ENCODE measurements around the gene STX5. TPM values are rescaled to one million over a fixed set of nuclear protein-coding genes. Genes with fewer than 3 reads are reported as not detected.

Gene STX5
- total and polyA plus RNA-seq, 9 of the 15 experiments (the other 6 are each of a cell fraction or from before 2014, with no cell fraction given) = 2.8 to 28.6 (median 23.7) TPM

- TF ChIP-seq CTCFL (IDR thresholded peaks at IDR 0.05; ENCODE audit: borderline replicate concordance, insufficient read depth, low read depth, low read length, poor library complexity, severe bottlenecking) = no peak
- TF ChIP-seq L3MBTL2 (IDR thresholded peaks at IDR 0.05) = peak; percentile 98
- no peak for TF ChIP-seq ZNF174 (CRISPR knock-in tag; IDR thresholded peaks at IDR 0.05)
- TF ChIP-seq FOXA3 (CRISPR knock-in tag; conservative IDR thresholded peaks at IDR 0.05 in 1 of 2, IDR thresholded peaks at IDR 0.05 in 1 of 2) = 0 out of 4 replicates have a peak, but pooled peaks of 1 of the 2 experiments have one; percentile 17
- TF ChIP-seq POLR3G (IDR thresholded peaks at IDR 0.05; ENCODE audit: extremely low read depth, insufficient read length, insufficient replicate concordance) = no peak
- no peak for TF ChIP-seq NCOA6 (IDR thresholded peaks at IDR 0.05)
- TF ChIP-seq TFE3 (CRISPR knock-in tag; IDR thresholded peaks at IDR 0.05) = no peak
- TF ChIP-seq ILK (tag; IDR thresholded peaks at IDR 0.05; ENCODE audit: borderline replicate concordance, low read depth) = no peak
- peak; percentile 48 for TF ChIP-seq NEUROD1 (IDR thresholded peaks at IDR 0.05; ENCODE audit: borderline replicate concordance, low read depth, low read length, partially characterized antibody)
- no peak for TF ChIP-seq TGIF2 (CRISPR knock-in tag; IDR thresholded peaks at IDR 0.05)
- no peak for TF ChIP-seq ZKSCAN8 (CRISPR knock-in tag; IDR thresholded peaks at IDR 0.05)
- peak; percentile 77 for TF ChIP-seq NR2C2 (CRISPR knock-in tag; IDR thresholded peaks at IDR 0.05)
- peak; percentile 74 for TF ChIP-seq NR2C2 (tag; IDR thresholded peaks at IDR 0.05)
- TF ChIP-seq MCM2 (IDR thresholded peaks at IDR 0.05; ENCODE audit: low read depth) = no peak
- TF ChIP-seq SAP30 (IDR thresholded peaks at IDR 0.05; ENCODE audit: borderline replicate concordance, insufficient read depth, low read depth, low read length, poor library complexity, severe bottlenecking) = no peak
- peak; percentile 82 for TF ChIP-seq ZNF395 (CRISPR knock-in tag; IDR thresholded peaks at IDR 0.05)
- 0 out of 4 replicates have a peak, but pooled peaks of 1 of the 2 experiments have one; percentile 19 for TF ChIP-seq SIX5 (IDR thresholded peaks at IDR 0.05; ENCODE audit: borderline replicate concordance in 1 of 2, insufficient read depth in 1 of 2, low read depth in 1 of 2, low read length in 2 of 2)
- TF ChIP-seq BMI1 (IDR thresholded peaks at IDR 0.05; ENCODE audit: low read length) = no peak
- TF ChIP-seq SPI1 (IDR thresholded peaks at IDR 0.05; ENCODE audit: borderline replicate concordance, low read depth, low read length) = no peak
- TF ChIP-seq HNRNPH1 (optimal IDR thresholded peaks at IDR 0.05; ENCODE audit: low read depth, low read length) = no peak
- TF ChIP-seq PPARD (CRISPR knock-in tag; IDR thresholded peaks at IDR 0.05) = no peak
- TF ChIP-seq FOXP1 (CRISPR knock-in tag; IDR thresholded peaks at IDR 0.05) = peak; percentile 48
Observed at GRCh38 chr11:62855571-62856332, 23.9 kb upstream of the STX5 start (continued).

Data from K562 (cell line).